ENCODE results near the gene MSX1.
A peak's percentile ranks its signal among the peaks of the same experiment; 100 is the strongest.

Gene MSX1

GRCh38 chr4:4861390-4862018, 2.0 kb downstream of the MSX1 start:
- H3K36me3 ChIP-seq (ENCODE audit: control insufficient read depth, low read depth, low read length): no peaks in the 10 kb centered on the region
- H3K4me1 ChIP-seq (ENCODE audit: control insufficient read depth, low read depth, low read length): peaks cover 12% of the 10 kb centered on the region
- peak overlapping the region; percentile 42 for H3K4me3 ChIP-seq (ENCODE audit: low read length)
- H3K27me3 ChIP-seq (ENCODE audit: control insufficient read depth, insufficient read depth, low read length): peaks cover 97% of the 10 kb centered on the region
- no peak overlapping the region for H3K9ac ChIP-seq (ENCODE audit: low read length)
- no peaks in the 10 kb centered on the region for H3K9me3 ChIP-seq (ENCODE audit: control insufficient read depth, low read depth, low read length)
- no peak overlapping the region for H3K27ac ChIP-seq (ENCODE audit: low read length)

GRCh38 chr4:4862071-4862551, 2.6 kb downstream of the MSX1 start:
- Histone ChIP-seq H3K4me3 (ENCODE audit: low read length) (no peak overlapping the region), H3K27me3 (ENCODE audit: control insufficient read depth, insufficient read depth, low read length) (peaks cover 97% of the 10 kb centered on the region), H3K36me3 (ENCODE audit: control insufficient read depth, low read depth, low read length) (no peaks in the 10 kb centered on the region), H3K9ac (ENCODE audit: low read length) (no peak overlapping the region), H3K27ac (ENCODE audit: low read length) (no peak overlapping the region), H3K4me1 (ENCODE audit: control insufficient read depth, low read depth, low read length) (peaks cover 12% of the 10 kb centered on the region), H3K9me3 (ENCODE audit: control insufficient read depth, low read depth, low read length) (no peaks in the 10 kb centered on the region)

GRCh38 chr4:4862665-4863482, 3.4 kb downstream of the MSX1 start:
- H3K36me3 ChIP-seq (ENCODE audit: control insufficient read depth, low read depth, low read length): no peaks in the 10 kb centered on the region
- H3K4me1 ChIP-seq (ENCODE audit: control insufficient read depth, low read depth, low read length): peaks cover 12% of the 10 kb centered on the region
- no peaks in the 10 kb centered on the region for H3K9me3 ChIP-seq (ENCODE audit: control insufficient read depth, low read depth, low read length)
- no peak overlapping the region for H3K4me3 ChIP-seq (ENCODE audit: low read length)
- H3K27ac ChIP-seq (ENCODE audit: low read length): no peak overlapping the region
- peaks cover 97% of the 10 kb centered on the region for H3K27me3 ChIP-seq (ENCODE audit: control insufficient read depth, insufficient read depth, low read length)
- no peak overlapping the region for H3K9ac ChIP-seq (ENCODE audit: low read length)

- no peaks in the 10 kb centered on the region for H3K9me3 ChIP-seq (ENCODE audit: control insufficient read depth, low read depth, low read length)
- H3K27me3 ChIP-seq (ENCODE audit: control insufficient read depth, insufficient read depth, low read length): peaks cover 98% of the 10 kb centered on the region
- H3K36me3 ChIP-seq (ENCODE audit: control insufficient read depth, low read depth, low read length): no peaks in the 10 kb centered on the region
- no peak overlapping the region for H3K4me3 ChIP-seq (ENCODE audit: low read length)
- H3K27ac ChIP-seq (ENCODE audit: low read length): no peak overlapping the region
- no peak overlapping the region for H3K9ac ChIP-seq (ENCODE audit: low read length)
- H3K4me1 ChIP-seq (ENCODE audit: control insufficient read depth, low read depth, low read length): peaks cover 14% of the 10 kb centered on the region
Measured at GRCh38 chr4:4864443-4864939, 5.0 kb downstream of the MSX1 start.

DNA sequence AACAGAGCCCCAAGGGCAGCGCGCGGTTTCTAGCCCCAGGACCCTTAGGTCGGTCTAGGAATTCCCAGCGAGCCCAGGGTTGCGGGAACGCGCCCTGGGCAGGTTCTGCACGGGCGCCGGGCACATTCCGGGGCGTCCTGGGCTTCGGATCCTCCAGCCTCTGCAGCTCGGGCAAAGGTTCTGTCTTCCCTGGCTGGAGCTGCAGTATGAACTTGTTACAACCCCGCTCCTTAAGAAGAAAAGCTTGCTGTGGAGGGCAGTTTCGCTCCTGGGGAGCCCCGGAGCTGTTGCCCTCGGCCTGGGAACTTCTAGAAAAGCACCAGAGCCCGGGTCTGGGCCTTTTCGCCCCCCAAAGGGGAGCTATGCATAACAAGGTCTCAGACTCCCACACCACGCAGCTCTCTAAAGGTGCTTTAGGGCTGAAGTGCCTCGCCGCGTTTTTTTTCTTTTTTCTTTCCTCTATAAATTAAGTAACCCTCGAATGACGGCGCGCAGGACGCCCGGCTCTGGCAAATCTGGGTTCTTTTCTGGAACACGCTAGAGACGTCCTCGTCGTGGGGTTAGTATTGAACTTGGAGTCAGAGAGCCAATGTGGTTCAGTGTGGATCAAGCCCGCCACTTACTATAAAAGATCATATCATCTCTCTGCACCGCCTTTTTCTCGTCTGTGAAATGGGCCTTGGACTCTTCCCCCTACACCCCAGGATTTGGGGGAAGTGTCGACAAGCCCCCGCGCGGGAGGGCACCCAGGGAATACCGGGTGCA, 5.7 kb downstream of the MSX1 start:
- H3K9me3 ChIP-seq (ENCODE audit: control insufficient read depth, low read depth, low read length): no peaks in the 10 kb centered on the region
- H3K36me3 ChIP-seq (ENCODE audit: control insufficient read depth, low read depth, low read length): no peaks in the 10 kb centered on the region
- no peak overlapping the region for H3K4me3 ChIP-seq (ENCODE audit: low read length)
- H3K27me3 ChIP-seq (ENCODE audit: control insufficient read depth, insufficient read depth, low read length): peaks cover 100% of the 10 kb centered on the region
- peaks cover 18% of the 10 kb centered on the region for H3K4me1 ChIP-seq (ENCODE audit: control insufficient read depth, low read depth, low read length)
- H3K27ac ChIP-seq (ENCODE audit: low read length): no peak overlapping the region
- H3K9ac ChIP-seq (ENCODE audit: low read length): no peak overlapping the region

DNA sequence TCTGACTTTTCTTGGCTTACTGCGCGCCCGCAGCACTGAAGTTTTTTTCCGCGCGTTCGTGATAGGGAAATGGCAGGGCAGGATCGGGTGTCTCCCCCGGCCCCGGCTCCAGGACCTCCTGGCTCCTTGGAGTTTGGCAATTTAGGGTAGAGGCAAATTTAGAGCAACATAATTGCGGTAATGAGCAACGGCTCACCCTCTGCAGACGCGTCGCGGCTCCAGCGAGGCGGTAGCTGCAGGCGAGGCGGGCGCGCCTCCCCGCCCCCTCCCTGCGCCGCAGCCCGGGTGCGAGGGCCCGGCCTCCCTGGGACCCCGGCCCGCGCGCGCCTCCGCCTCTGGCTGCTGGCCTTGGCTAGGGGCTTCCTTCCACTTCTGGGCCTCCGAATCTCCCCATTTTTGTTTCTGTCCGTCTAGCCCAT, 6.2 kb downstream of the MSX1 start:
- Histone ChIP-seq H3K4me1 (ENCODE audit: control insufficient read depth, low read depth, low read length) (peaks cover 18% of the 10 kb centered on the region), H3K27ac (ENCODE audit: low read length) (no peak overlapping the region), H3K9ac (ENCODE audit: low read length) (no peak overlapping the region), H3K4me3 (ENCODE audit: low read length) (peak overlapping the region; percentile 45), H3K9me3 (ENCODE audit: control insufficient read depth, low read depth, low read length) (no peaks in the 10 kb centered on the region), H3K27me3 (ENCODE audit: control insufficient read depth, insufficient read depth, low read length) (peaks cover 100% of the 10 kb centered on the region), H3K36me3 (ENCODE audit: control insufficient read depth, low read depth, low read length) (no peaks in the 10 kb centered on the region)

DNA sequence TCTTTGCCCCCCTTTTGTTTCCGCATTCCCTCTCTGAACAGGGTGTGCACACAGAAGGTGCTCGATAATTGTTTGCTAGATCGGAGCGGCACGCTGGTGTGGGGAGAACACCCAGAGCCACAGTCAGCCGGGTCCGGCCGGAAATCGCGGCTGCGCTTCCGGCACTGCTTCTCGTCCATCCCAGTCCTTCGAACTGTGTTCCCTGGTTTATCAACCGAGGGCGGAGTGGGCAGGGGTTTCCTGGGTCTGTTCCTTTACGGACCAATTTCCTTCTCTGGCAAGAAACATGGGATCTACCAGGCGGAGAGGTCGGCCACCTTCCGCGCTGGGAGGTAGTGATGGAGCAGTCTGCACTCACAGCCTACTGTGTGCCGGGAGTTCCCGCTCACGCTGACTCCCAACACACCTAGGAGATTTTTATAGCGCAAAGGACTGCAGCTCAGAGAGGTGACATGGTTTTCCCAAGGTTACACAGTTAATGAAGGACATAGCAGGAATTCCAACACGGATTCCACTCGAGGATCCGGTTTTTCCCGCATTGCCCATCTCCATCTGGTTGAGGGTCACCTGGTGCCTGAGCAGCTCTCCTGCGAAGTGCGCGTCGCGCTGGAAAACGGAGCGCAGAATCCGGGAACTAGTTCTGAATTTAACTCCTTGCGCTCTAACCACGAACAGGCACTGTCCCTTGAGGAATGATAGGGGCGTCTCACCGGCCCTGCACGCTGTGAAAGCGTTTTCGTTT, 6.8 kb downstream of the MSX1 start:
- H3K9ac ChIP-seq (ENCODE audit: low read length): no peak overlapping the region
- peak overlapping the region; percentile 45 for H3K4me3 ChIP-seq (ENCODE audit: low read length)

GRCh38 chr4:4866866-4867374, 7.5 kb downstream of the MSX1 start:
- Histone ChIP-seq H3K27me3 (ENCODE audit: control insufficient read depth, insufficient read depth, low read length) (peaks cover 100% of the 10 kb centered on the region), H3K36me3 (ENCODE audit: control insufficient read depth, low read depth, low read length) (no peaks in the 10 kb centered on the region)

More for the DNA sequence above, 6.8 kb downstream of the MSX1 start:
- Histone ChIP-seq H3K36me3 (ENCODE audit: control insufficient read depth, low read depth, low read length) (no peaks in the 10 kb centered on the region), H3K27ac (ENCODE audit: low read length) (no peak overlapping the region), H3K9me3 (ENCODE audit: control insufficient read depth, low read depth, low read length) (no peaks in the 10 kb centered on the region), H3K4me1 (ENCODE audit: control insufficient read depth, low read depth, low read length) (peaks cover 18% of the 10 kb centered on the region), H3K27me3 (ENCODE audit: control insufficient read depth, insufficient read depth, low read length) (peaks cover 100% of the 10 kb centered on the region)

GRCh38 chr4:4867375-4868039, 8.0 kb downstream of the MSX1 start:
- Histone ChIP-seq H3K4me3 (ENCODE audit: low read length) (no peak overlapping the region), H3K9me3 (ENCODE audit: control insufficient read depth, low read depth, low read length) (no peaks in the 10 kb centered on the region), H3K36me3 (ENCODE audit: control insufficient read depth, low read depth, low read length) (no peaks in the 10 kb centered on the region), H3K4me1 (ENCODE audit: control insufficient read depth, low read depth, low read length) (peaks cover 21% of the 10 kb centered on the region), H3K27me3 (ENCODE audit: control insufficient read depth, insufficient read depth, low read length) (peaks cover 100% of the 10 kb centered on the region), H3K9ac (ENCODE audit: low read length) (no peak overlapping the region), H3K27ac (ENCODE audit: low read length) (no peak overlapping the region)

More at GRCh38 chr4:4866866-4867374, 7.5 kb downstream of the MSX1 start:
- peaks cover 18% of the 10 kb centered on the region for H3K4me1 ChIP-seq (ENCODE audit: control insufficient read depth, low read depth, low read length)
- no peak overlapping the region for H3K9ac ChIP-seq (ENCODE audit: low read length)
- no peak overlapping the region for H3K27ac ChIP-seq (ENCODE audit: low read length)
- H3K4me3 ChIP-seq (ENCODE audit: low read length): no peak overlapping the region
- no peaks in the 10 kb centered on the region for H3K9me3 ChIP-seq (ENCODE audit: control insufficient read depth, low read depth, low read length)

- H3K9me3 ChIP-seq (ENCODE audit: control insufficient read depth, low read depth, low read length): no peaks in the 10 kb centered on the region
- H3K4me1 ChIP-seq (ENCODE audit: control insufficient read depth, low read depth, low read length): peaks cover 21% of the 10 kb centered on the region
- peaks cover 100% of the 10 kb centered on the region for H3K27me3 ChIP-seq (ENCODE audit: control insufficient read depth, insufficient read depth, low read length)
- no peak overlapping the region for H3K4me3 ChIP-seq (ENCODE audit: low read length)
- H3K9ac ChIP-seq (ENCODE audit: low read length): no peak overlapping the region
- no peak overlapping the region for H3K27ac ChIP-seq (ENCODE audit: low read length)
- H3K36me3 ChIP-seq (ENCODE audit: control insufficient read depth, low read depth, low read length): no peaks in the 10 kb centered on the region
Measured at GRCh38 chr4:4868040-4868757, 8.7 kb downstream of the MSX1 start.
